B cell (primary cell): ENCODE measurements around the gene SARNP.

ENCODE experiments used
- EZH2 ChIP-seq: IDR thresholded peaks from 2 replicates; pipeline ENCODE4 v1.6.1; 2012; ENCODE audit warnings: borderline replicate concordance, low read depth, mild to moderate bottlenecking, moderate library complexity, low read length; ENCODE audit not compliant: insufficient read depth, poor library complexity, severe bottlenecking
- TF ChIP-seq, protein P1 (sequence below): fragments of 200-600 bp; IDR thresholded peaks from one replicate; pipeline ENCODE4 v1.8.0; 2022; ENCODE audit warnings: antibody characterized with exemption, mild to moderate bottlenecking

DNA sequence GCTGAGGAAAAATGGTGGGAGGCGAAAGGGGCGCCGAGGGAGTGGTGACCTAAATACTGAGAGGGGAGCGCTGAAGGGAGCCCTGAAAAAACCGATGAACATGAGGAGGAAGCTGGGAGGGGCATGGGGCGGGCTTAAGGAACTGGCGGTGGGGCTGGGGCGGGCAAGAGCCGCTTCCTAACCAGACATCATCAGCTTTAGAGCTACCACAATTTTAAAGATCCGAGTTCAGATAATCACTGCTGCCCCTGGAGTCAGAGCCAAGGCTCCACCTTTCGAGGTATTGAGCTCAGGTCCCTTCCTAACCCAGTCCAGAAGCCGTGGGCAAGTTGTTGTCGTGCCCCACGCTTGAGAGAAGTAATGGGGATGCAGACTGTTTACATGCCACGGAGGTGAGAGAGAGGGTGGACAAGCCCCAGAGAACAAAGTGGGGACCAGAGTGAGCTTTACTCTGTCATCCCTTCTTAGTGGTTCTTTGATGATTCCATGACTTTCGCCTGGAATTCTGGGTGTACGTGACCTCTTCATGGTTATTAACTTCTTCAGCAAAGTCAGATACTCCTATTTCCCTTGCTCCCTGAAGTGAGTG, 710 bp upstream of the SARNP start:
- TF ChIP-seq, protein P1, sequence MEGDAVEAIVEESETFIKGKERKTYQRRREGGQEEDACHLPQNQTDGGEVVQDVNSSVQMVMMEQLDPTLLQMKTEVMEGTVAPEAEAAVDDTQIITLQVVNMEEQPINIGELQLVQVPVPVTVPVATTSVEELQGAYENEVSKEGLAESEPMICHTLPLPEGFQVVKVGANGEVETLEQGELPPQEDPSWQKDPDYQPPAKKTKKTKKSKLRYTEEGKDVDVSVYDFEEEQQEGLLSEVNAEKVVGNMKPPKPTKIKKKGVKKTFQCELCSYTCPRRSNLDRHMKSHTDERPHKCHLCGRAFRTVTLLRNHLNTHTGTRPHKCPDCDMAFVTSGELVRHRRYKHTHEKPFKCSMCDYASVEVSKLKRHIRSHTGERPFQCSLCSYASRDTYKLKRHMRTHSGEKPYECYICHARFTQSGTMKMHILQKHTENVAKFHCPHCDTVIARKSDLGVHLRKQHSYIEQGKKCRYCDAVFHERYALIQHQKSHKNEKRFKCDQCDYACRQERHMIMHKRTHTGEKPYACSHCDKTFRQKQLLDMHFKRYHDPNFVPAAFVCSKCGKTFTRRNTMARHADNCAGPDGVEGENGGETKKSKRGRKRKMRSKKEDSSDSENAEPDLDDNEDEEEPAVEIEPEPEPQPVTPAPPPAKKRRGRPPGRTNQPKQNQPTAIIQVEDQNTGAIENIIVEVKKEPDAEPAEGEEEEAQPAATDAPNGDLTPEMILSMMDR = no peak
- TF ChIP-seq EZH2 = no peak
